HepG2 (cell line): Measurements from ENCODE around the gene GOLGB1. TPM values are rescaled to one million over a fixed set of nuclear protein-coding genes. Genes with fewer than 3 reads are reported as not detected.

Experiments
- ATAC-seq: fragments of 200-7000 bp; cut with Tn5 transposase; 3 replicates; pipeline ENCODE4 v1.9.1; 2020; ENCODE audit warnings: mild to moderate bottlenecking, moderate library complexity
- BruUV-seq: library from RNA; stranded (reverse); fragments of 400-500 nt; replicated peaks from 2 replicates; lab custom pipeline; 2021; lab: Mats Ljungman, UMichigan
- CTCF ChIA-PET: fragments of 300-600 bp; formaldehyde crosslinking; extraction: SDS; loops from one replicate; lab custom pipeline; 2021; ENCODE audit warnings: low total read pairs, inconsistent platforms, low intra/inter-chr PET ratio; lab: Yijun Ruan, JAX
- POLR2A ChIA-PET: fragments of 350-600 bp; sonication (Branson Sonifier 250); formaldehyde crosslinking; loops from one replicate; lab custom pipeline; 2020; ENCODE audit warnings: antibody characterized with exemption, inconsistent platforms; lab: Yijun Ruan, JAX
- DNase-seq: peaks from one replicate; pipeline ENCODE4 v3.0.0-alpha.2; 2015; ENCODE audit warnings: low spot score
- FAIRE-seq: peaks from 3 replicates; lab custom pipeline; 2011; peaks lifted over from hg19 to GRCh38; lab: Jason Lieb, UNC
- H2AFZ ChIP-seq: one replicate; pipeline ENCODE4 v1.6.1; 2011; ENCODE audit warnings: low read length, inconsistent platforms
- H3K27ac ChIP-seq: fragments of 300-600 bp; 3 replicates; pipeline ENCODE4 v1.8.0; 2011; ENCODE audit warnings: mixed run types, mild to moderate bottlenecking, mixed read lengths, low read length, inconsistent platforms; ENCODE audit not compliant: insufficient read depth; ENCODE audit errors: extremely low read length
- H3K27me3 ChIP-seq, 2 experiments: fragments of 200-600 bp in 1 of 2; 2 replicates in 1 of 2; 3 replicates in 1 of 2; pipeline versions ENCODE4 v1.6.0 to v1.8.0; 2011; ENCODE audit warnings: low read length in 2 of 2, mild to moderate bottlenecking in 2 of 2, moderate library complexity in 2 of 2, inconsistent platforms in 1 of 2; ENCODE audit not compliant: insufficient read depth in 2 of 2, control insufficient read depth in 1 of 2
- H3K36me3 ChIP-seq, 2 experiments: fragments of 200-600 bp in 1 of 2; replicated peaks in 1 of 2; 2 replicates in 1 of 2; 3 replicates in 1 of 2; pipeline versions ENCODE4 v1.5.1 to v1.8.0; 2011; ENCODE audit warnings: low read length in 2 of 2, inconsistent platforms in 1 of 2; ENCODE audit not compliant: insufficient read depth in 2 of 2, control insufficient read depth in 1 of 2
- H3K4me1 ChIP-seq: 2 replicates; pipeline ENCODE4 v1.5.1; 2012; ENCODE audit warnings: low read length, inconsistent platforms; ENCODE audit not compliant: insufficient read depth
- H3K4me2 ChIP-seq: 2 replicates; pipeline ENCODE4 v1.6.0; 2011; ENCODE audit warnings: low read depth, low read length, inconsistent platforms
- H3K4me3 ChIP-seq, 3 experiments: fragments of 200-600 bp in 1 of 3; sonication (generic), shearing (Covaris generic) in 1 of 3; replicated peaks in 1 of 3; 2 replicates each; pipeline ENCODE4 v1.5.1; 2011 to 2016; ENCODE audit warnings: low read length in 3 of 3, inconsistent platforms in 2 of 3, low read depth in 2 of 3, mild to moderate bottlenecking in 2 of 3, control low read depth in 1 of 3, mixed read lengths in 1 of 3; ENCODE audit not compliant: insufficient read depth in 1 of 3
- H3K79me2 ChIP-seq: one replicate; pipeline ENCODE4 v1.6.1; 2011; ENCODE audit warnings: low read length, inconsistent platforms; ENCODE audit not compliant: insufficient read depth
- H3K9ac ChIP-seq: 2 replicates; pipeline ENCODE4 v1.6.0; 2011; ENCODE audit warnings: mild to moderate bottlenecking, low read depth, low read length, inconsistent platforms; ENCODE audit not compliant: insufficient read depth
- H3K9me3 ChIP-seq: 2 replicates; pipeline ENCODE4 v1.5.1; 2012; ENCODE audit warnings: mild to moderate bottlenecking, low read length
- H4K20me1 ChIP-seq: 2 replicates; pipeline ENCODE4 v1.6.0; 2011; ENCODE audit warnings: inconsistent platforms, mild to moderate bottlenecking, low read length, moderate library complexity; ENCODE audit not compliant: insufficient read depth
- ARNT2 ChIP-seq: sonication (generic); formaldehyde crosslinking; IDR thresholded peaks from 2 replicates; pipeline ENCODE4 v1.8.0; 2022; ENCODE audit warnings: mild to moderate bottlenecking, low read depth, missing genetic modification reagents, moderate library complexity
- ERF ChIP-seq: IDR thresholded peaks from 2 replicates; pipeline ENCODE4 v1.6.1; 2018; ENCODE audit warnings: missing biosample characterization, missing genetic modification reagents
- MED8 ChIP-seq: sonication (generic); formaldehyde crosslinking; IDR thresholded peaks from 2 replicates; pipeline ENCODE4 v1.8.1; 2023; ENCODE audit warnings: mild to moderate bottlenecking, missing genetic modification reagents; ENCODE audit not compliant: insufficient replicate concordance
- MEF2D ChIP-seq: sonication (generic); formaldehyde crosslinking; IDR thresholded peaks from 2 replicates; pipeline ENCODE4 v1.5.1; 2020; ENCODE audit warnings: mild to moderate bottlenecking, missing genetic modification reagents
- RERE ChIP-seq: IDR thresholded peaks from 2 replicates; pipeline ENCODE4 v1.6.1; 2016; ENCODE audit warnings: low read depth, missing genetic modification reagents, missing compliant biosample characterization
- REST ChIP-seq, 2 experiments: IDR thresholded peaks; 2 replicates each; pipeline ENCODE4 v1.6.1; 2011 to 2012; ENCODE audit warnings: low read length in 2 of 2, borderline replicate concordance in 1 of 2, low read depth in 1 of 2, mild to moderate bottlenecking in 1 of 2, moderate library complexity in 1 of 2
- RFX5 ChIP-seq: IDR thresholded peaks from 2 replicates; pipeline ENCODE4 v1.6.1; 2011; ENCODE audit warnings: low read depth, low read length, improper control_type of control experiment
- SMAD9 ChIP-seq: sonication (generic); formaldehyde crosslinking; IDR thresholded peaks from 2 replicates; pipeline ENCODE4 v1.5.1; 2020; ENCODE audit warnings: mild to moderate bottlenecking, missing genetic modification reagents
- U2AF1 ChIP-seq: fragments of 200-400 bp; formaldehyde crosslinking; optimal IDR thresholded peaks from 2 replicates; pipeline ENCODE3; 2017; ENCODE audit warnings: mild to moderate bottlenecking, low read depth, low read length
- XRCC5 ChIP-seq: fragments of 200-400 bp; formaldehyde crosslinking; optimal IDR thresholded peaks from 2 replicates; pipeline ENCODE3; 2017; ENCODE audit warnings: mild to moderate bottlenecking, low read length
- ZBTB39 ChIP-seq: sonication (generic); formaldehyde crosslinking; IDR thresholded peaks from 2 replicates; pipeline ENCODE4 v1.5.0; 2020; ENCODE audit warnings: missing genetic modification reagents
- ZEB1 ChIP-seq: IDR thresholded peaks from 2 replicates; pipeline ENCODE4 v1.6.1; 2012; ENCODE audit warnings: mild to moderate bottlenecking, low read depth, inconsistent platforms; ENCODE audit not compliant: insufficient replicate concordance
- ZNF430 ChIP-seq: sonication (generic); formaldehyde crosslinking; IDR thresholded peaks from 2 replicates; pipeline ENCODE4 v1.9.0; 2021; ENCODE audit warnings: mild to moderate bottlenecking, missing genetic modification reagents
- WGBS: methylation state at CpG from one replicate; pipeline ENCODE4 v1.1.6; 2017; ENCODE audit warnings: low lambda C conversion rate; 5-methylcytosine and 5-hydroxymethylcytosine counted together
- in situ Hi-C: cut with HindIII; loops from 2 replicates; pipeline ENCODE4 v1.10.0; 2017; ENCODE audit warnings: low pct_unique_long_range_greater_than_20kb; ENCODE audit not compliant: extremely low pct_ligation_motif_present
- intact Hi-C: fragments of 100-400 bp; cut with micrococcal nuclease; formaldehyde crosslinking; loops from one replicate; pipeline ENCODE4 v1.10.0; 2022; ENCODE audit not compliant: unreplicated experiment
- polyA plus RNA-seq, 8 experiments: library from polyadenylated mRNA; depleted of rRNA in 3 of 8; stranded (reverse) in 7 of 8; unstranded in 1 of 8; fragments of >200 nt; fragmentation: Illumina TruSeq in 4 of 8; extraction: Trizol in 4 of 8; gene quantifications; 2 replicates each; pipeline versions ENCODE4 v1.2.1 to v1.2.3, GENCODE V29; 2011 to 2016; ENCODE audit warnings: low read depth in 4 of 8, missing spikeins in 1 of 8, mixed read lengths in 1 of 8; ENCODE audit not compliant: insufficient read depth in 1 of 8
- total RNA-seq, 5 experiments: library from RNA; depleted of rRNA; stranded (reverse); fragments of >200 nt; fragmentation: Illumina TruSeq; extraction: Trizol; gene quantifications; 2 replicates each; pipeline ENCODE4 v1.2.3, GENCODE V29; 2016; ENCODE audit warnings: low read depth in 1 of 5

Gene GOLGB1
- total and polyA plus RNA-seq, 2 of the 13 experiments (the other 11 are each of a cell fraction or from before 2014, with no cell fraction given), result 13.1 to 39.5 TPM

DNA sequence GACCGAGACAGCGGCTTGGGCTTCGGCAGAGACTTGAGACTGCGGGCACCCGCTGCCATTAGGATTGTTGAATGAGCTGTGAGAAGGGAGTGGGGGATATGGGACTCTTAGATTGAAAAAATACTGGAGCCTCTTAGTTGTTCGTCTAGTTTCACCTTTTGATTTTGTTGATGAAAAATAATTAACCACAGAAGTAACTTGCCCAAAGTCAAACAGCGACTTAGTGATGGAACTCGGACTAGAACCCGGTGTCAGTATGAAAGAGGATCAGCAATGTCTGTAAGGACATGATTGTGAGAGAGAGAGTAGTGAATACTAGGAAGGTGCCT is 510 bp upstream of the GOLGB1 start:
- Histone ChIP-seq H3K4me3 (peak overlapping the region; percentile 65 to 97 (median 76)), H3K27me3 (no peaks in the 10 kb centered on the region; a peak in 1 of 5 replicates), H3K9me3 (no peaks in the 10 kb centered on the region), H3K79me2 (peaks cover 40% of the 10 kb centered on the region), H4K20me1 (peaks cover 25% of the 10 kb centered on the region), H3K9ac (peak overlapping the region; percentile 76), H3K4me2 (peak overlapping the region; percentile 78), H3K36me3 (no peaks in the 10 kb centered on the region), H2AFZ (peak overlapping the region; percentile 39), H3K4me1 (peaks cover 15% of the 10 kb centered on the region), H3K27ac (peak overlapping the region; percentile 69)
- ChIA-PET CTCF (no interaction called here), POLR2A (no interaction called here)
- WGBS, result under 1% methylated on average over 9 of the region's 9 CpGs
- FAIRE-seq, result no peak
- in situ Hi-C loops (no loop called here), intact Hi-C loops (no loop called here)
- DNase-seq, result no peak
- TSS peak; percentile 95 for BruUV-seq
- no peak for ATAC-seq
- 0 out of 2 replicates have a peak, but pooled peaks have one; percentile 7 for TF ChIP-seq ERF (CRISPR knock-in tag)
- TF ChIP-seq SMAD9 (CRISPR knock-in tag), result no peak
- TF ChIP-seq U2AF1, result no peak
- TF ChIP-seq ZBTB39, result no peak
- TF ChIP-seq ZNF430 (CRISPR knock-in tag), result no peak
- TF ChIP-seq REST (IDR thresholded peaks at IDR 0.05; ENCODE audit: borderline replicate concordance in 1 of 2, low read depth in 1 of 2, low read length in 2 of 2), result peak in 1 of 2 experiments; percentile 26; a peak in 1 of 4 replicates
- peak; percentile 9 for TF ChIP-seq XRCC5
- TF ChIP-seq ZEB1, result no peak
- no peak for TF ChIP-seq RFX5
- 0 out of 2 replicates have a peak, but pooled peaks have one; percentile 2 for TF ChIP-seq ARNT2 (CRISPR knock-in tag)
- no peak for TF ChIP-seq RERE (CRISPR knock-in tag)
- TF ChIP-seq MEF2D (CRISPR knock-in tag), result 0 out of 2 replicates have a peak, but pooled peaks have one; percentile 7
- TF ChIP-seq MED8 (CRISPR knock-in tag), result no peak
